Endodermal cell (in vitro differentiated cells): Measurements from ENCODE around the gene RAB40C. TPM values are rescaled to one million over a fixed set of nuclear protein-coding genes. Genes with fewer than 3 reads are reported as not detected.

Source experiments
- DNase-seq: peaks from one replicate; pipeline ENCODE4 v3.0.0-alpha.2; 2017
- H3K27ac ChIP-seq: 2 replicates; pipeline ENCODE4 v1.5.1; 2013; ENCODE audit warnings: mild to moderate bottlenecking, low read depth, low read length, moderate library complexity
- H3K27me3 ChIP-seq: 2 replicates; pipeline ENCODE4 v1.6.1; 2013; ENCODE audit warnings: mild to moderate bottlenecking, low read length, moderate library complexity; ENCODE audit not compliant: insufficient read depth, control insufficient read depth, poor library complexity, severe bottlenecking
- H3K36me3 ChIP-seq: 2 replicates; pipeline ENCODE4 v1.7.0; 2013; ENCODE audit warnings: mild to moderate bottlenecking, low read length, moderate library complexity; ENCODE audit not compliant: control insufficient read depth, insufficient read depth
- H3K4me1 ChIP-seq: one replicate; pipeline ENCODE4 v1.7.0; 2013; ENCODE audit warnings: low read length; ENCODE audit not compliant: control insufficient read depth, insufficient read depth
- H3K4me3 ChIP-seq: 2 replicates; pipeline ENCODE4 v1.5.1; 2013; ENCODE audit warnings: mild to moderate bottlenecking, low read length, moderate library complexity
- H3K9ac ChIP-seq: 2 replicates; pipeline ENCODE4 v1.6.1; 2013; ENCODE audit warnings: mild to moderate bottlenecking, low read length, moderate library complexity; ENCODE audit not compliant: poor library complexity, severe bottlenecking; ENCODE audit errors: extremely low read depth
- H3K9me3 ChIP-seq: 2 replicates; pipeline ENCODE4 v1.6.1; 2013; ENCODE audit warnings: mild to moderate bottlenecking, low read length, moderate library complexity; ENCODE audit not compliant: control insufficient read depth
- H3K27ac Mint-ChIP-seq: 2 replicates; pipeline ENCODE4 v1.8.0; 2020; ENCODE audit warnings: mixed read lengths
- H3K27me3 Mint-ChIP-seq: 2 replicates; pipeline ENCODE4 v1.8.0; 2021; ENCODE audit warnings: mild to moderate bottlenecking, mixed read lengths; ENCODE audit not compliant: insufficient read depth
- H3K36me3 Mint-ChIP-seq: 2 replicates; pipeline ENCODE4 v1.8.0; 2020; ENCODE audit warnings: low read depth, mixed read lengths
- H3K4me1 Mint-ChIP-seq: 2 replicates; pipeline ENCODE4 v1.8.0; 2020; ENCODE audit warnings: mixed read lengths
- H3K4me3 Mint-ChIP-seq: 2 replicates; pipeline ENCODE4 v1.8.0; 2020; ENCODE audit warnings: mild to moderate bottlenecking, moderate library complexity, mixed read lengths
- H3K9me3 Mint-ChIP-seq: 2 replicates; pipeline ENCODE4 v1.8.0; 2020; ENCODE audit warnings: mild to moderate bottlenecking, mixed read lengths
- WGBS, 2 experiments: methylation state at CpG; one replicate each; pipeline versions ENCODE4 v1.1.5 to v1.1.7; 2013; ENCODE audit warnings: missing lambda C conversion rate in 2 of 2, mixed read lengths in 1 of 2; ENCODE audit not compliant: insufficient coverage in 1 of 2, insufficient read length in 1 of 2; 5-methylcytosine and 5-hydroxymethylcytosine counted together
- total RNA-seq, 2 donors: library from RNA; stranded (reverse); fragmentation: NEBNext Ultra II Directional in 1 of 2; extraction: Animal tissue kit (Norgen Biotek cat#: 25700) in 1 of 2; gene quantifications; 2 replicates in 1 of 2; 3 replicates in 1 of 2; pipeline ENCODE4 v1.2.1, GENCODE V29; 2021
- TF ChIP-seq, protein P1 (sequence below): fragments of 200-600 bp; sonication (generic); conservative IDR thresholded peaks from 2 replicates; pipeline ENCODE4 v1.5.0; 2021; ENCODE audit warnings: antibody characterized with exemption, mild to moderate bottlenecking

RAB40C gene
- total RNA-seq, 2 donors from 2014 or later, result 21.3 to 25.9 TPM

DNA sequence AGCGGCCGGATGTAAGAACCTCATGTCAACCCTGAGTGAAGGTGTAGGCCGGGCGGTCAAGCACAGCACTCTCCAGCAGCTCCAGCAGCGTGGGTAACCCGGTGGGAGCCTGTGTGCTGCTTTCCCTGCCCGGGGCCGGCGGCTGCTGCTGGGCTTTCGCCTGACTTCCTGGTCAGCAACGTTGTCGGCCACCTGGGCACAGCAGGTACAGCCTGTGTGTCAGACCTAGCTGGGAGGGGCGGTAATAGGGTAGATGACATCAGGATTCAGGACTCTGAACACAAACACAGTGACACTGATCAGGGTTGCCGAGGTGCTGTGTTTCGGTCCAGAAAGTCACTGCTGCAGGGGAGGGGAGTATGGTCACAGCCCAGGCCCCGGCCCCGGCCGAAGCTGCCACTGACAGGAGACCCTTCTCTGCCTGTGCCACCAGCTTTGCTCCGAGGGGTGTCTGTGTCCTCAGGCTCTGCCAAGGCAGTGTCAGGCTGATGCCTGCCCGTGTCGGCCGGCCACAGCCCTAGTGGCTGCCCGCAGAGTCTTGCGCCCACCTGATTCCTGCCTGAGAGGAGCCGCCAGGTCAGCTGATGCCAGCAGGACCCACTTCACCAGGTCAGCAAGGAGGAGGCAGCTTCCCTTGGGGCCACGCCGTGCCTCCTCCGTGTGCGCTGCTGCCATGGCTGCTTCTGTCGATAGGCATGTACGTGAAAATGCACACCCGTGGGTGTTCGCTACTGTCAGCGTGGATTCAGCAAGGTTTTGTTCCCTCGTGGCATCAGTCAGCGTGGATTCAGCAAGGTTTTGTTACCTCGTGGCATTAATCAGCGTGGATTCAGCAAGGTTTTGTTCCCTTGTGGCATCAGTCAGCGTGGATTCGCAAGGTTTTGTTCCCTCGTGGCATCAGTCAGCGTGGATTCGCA is 9.2 kb downstream of the RAB40C start:
- WGBS, 2 experiments, result 95 to 98% methylated on average over 24 to 40 of the region's 43 CpGs
- H3K27ac Mint-ChIP-seq, result no peak overlapping the region

DNA sequence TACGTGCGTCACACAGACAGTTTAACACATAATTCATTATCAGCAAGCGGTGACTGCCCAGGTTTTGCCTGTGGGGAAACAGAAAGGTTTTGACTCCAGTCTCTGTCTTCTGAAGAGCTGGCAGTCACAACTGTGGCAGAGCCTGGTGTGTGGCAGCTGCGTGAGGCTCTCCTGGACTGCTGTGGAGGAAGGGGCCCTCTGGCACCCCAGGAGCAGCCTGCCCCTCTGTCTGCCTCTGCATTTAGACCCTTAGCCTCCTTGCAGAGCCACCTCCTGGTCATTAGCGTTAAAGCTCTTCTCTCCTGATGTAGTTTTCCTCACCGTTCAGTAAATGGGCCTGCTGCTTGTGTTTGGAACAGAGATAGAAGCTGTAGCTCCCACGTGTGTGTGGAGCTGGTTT is 10.9 kb downstream of the RAB40C start:
- Mint-ChIP-seq H3K36me3 (peaks cover 51% of the 10 kb centered on the region), H3K9me3 (peaks cover 18% of the 10 kb centered on the region), H3K27ac (no peak overlapping the region), H3K4me3 (no peak overlapping the region), H3K4me1 (no peaks in the 10 kb centered on the region), H3K27me3 (peaks cover 5% of the 10 kb centered on the region)
- no peaks in the 10 kb centered on the region for H3K4me1 ChIP-seq
- peaks cover 13% of the 10 kb centered on the region for H3K36me3 ChIP-seq
- H3K9ac ChIP-seq, result no peak overlapping the region
- peaks cover 16% of the 10 kb centered on the region for H3K9me3 ChIP-seq
- TF ChIP-seq, protein P1, sequence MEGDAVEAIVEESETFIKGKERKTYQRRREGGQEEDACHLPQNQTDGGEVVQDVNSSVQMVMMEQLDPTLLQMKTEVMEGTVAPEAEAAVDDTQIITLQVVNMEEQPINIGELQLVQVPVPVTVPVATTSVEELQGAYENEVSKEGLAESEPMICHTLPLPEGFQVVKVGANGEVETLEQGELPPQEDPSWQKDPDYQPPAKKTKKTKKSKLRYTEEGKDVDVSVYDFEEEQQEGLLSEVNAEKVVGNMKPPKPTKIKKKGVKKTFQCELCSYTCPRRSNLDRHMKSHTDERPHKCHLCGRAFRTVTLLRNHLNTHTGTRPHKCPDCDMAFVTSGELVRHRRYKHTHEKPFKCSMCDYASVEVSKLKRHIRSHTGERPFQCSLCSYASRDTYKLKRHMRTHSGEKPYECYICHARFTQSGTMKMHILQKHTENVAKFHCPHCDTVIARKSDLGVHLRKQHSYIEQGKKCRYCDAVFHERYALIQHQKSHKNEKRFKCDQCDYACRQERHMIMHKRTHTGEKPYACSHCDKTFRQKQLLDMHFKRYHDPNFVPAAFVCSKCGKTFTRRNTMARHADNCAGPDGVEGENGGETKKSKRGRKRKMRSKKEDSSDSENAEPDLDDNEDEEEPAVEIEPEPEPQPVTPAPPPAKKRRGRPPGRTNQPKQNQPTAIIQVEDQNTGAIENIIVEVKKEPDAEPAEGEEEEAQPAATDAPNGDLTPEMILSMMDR, result peak; percentile 67
- H3K27me3 ChIP-seq, result no peaks in the 10 kb centered on the region
- no peak overlapping the region for H3K27ac ChIP-seq
- 66 to 69% methylated on average over 6 to 7 of the region's 7 CpGs for WGBS, 2 experiments
- H3K4me3 ChIP-seq, result no peak overlapping the region
- peak; percentile 64 for DNase-seq

More for the DNA sequence above, 9.2 kb downstream of the RAB40C start:
- no peak overlapping the region for H3K4me3 Mint-ChIP-seq
- H3K4me1 Mint-ChIP-seq, result no peaks in the 10 kb centered on the region
- Histone ChIP-seq H3K36me3 (peaks cover 13% of the 10 kb centered on the region), H3K9ac (no peak overlapping the region), H3K27ac (no peak overlapping the region), H3K4me3 (no peak overlapping the region), H3K27me3 (no peaks in the 10 kb centered on the region), H3K4me1 (no peaks in the 10 kb centered on the region), H3K9me3 (no peaks in the 10 kb centered on the region)
- no peaks in the 10 kb centered on the region for H3K27me3 Mint-ChIP-seq
- DNase-seq, result no peak
- peaks cover 2% of the 10 kb centered on the region for H3K9me3 Mint-ChIP-seq
- TF ChIP-seq, protein P1, result no peak
- peaks cover 37% of the 10 kb centered on the region for H3K36me3 Mint-ChIP-seq

DNA sequence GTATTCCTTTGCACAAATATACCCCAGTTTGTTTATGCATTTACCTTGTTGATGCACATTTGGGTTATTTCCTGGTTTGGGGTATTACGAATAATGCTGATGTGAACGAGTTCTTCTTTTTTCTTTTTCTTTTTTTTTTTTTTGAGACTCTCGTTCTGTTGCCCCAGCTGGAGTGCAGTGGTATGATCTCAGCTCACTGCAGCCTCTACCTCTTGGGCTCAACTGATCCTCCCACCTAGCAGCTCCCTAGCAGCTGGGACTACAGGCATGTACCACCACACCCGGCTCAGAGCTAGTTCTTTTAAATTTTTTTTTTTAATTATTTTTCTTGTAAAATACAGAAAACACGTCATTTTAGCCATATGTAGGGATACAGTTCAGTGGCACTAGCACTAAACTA is 14.1 kb downstream of the RAB40C start:
- H3K9ac ChIP-seq, result no peak overlapping the region
- H3K27ac ChIP-seq, result no peak overlapping the region
- Mint-ChIP-seq H3K4me1 (peaks cover 11% of the 10 kb centered on the region), H3K27me3 (peaks cover 5% of the 10 kb centered on the region), H3K4me3 (no peak overlapping the region), H3K36me3 (peaks cover 38% of the 10 kb centered on the region), H3K9me3 (peaks cover 30% of the 10 kb centered on the region), H3K27ac (no peak overlapping the region)
- peaks cover 11% of the 10 kb centered on the region for H3K36me3 ChIP-seq
- 85 to 90% methylated on average over 3 to 5 of the region's 5 CpGs for WGBS, 2 experiments
- TF ChIP-seq, protein P1, result no peak
- no peak for DNase-seq
- no peaks in the 10 kb centered on the region for H3K4me1 ChIP-seq
- no peaks in the 10 kb centered on the region for H3K27me3 ChIP-seq
- H3K4me3 ChIP-seq, result no peak overlapping the region
- H3K9me3 ChIP-seq, result peaks cover 16% of the 10 kb centered on the region
